Measurements from ENCODE around the gene TRIP10. TPM values are rescaled to one million over a fixed set of nuclear protein-coding genes. Genes with fewer than 3 reads are reported as not detected.
"Not testable (repeated sequence)": the region's sequence is repeated elsewhere in the genome, so short reads cannot be mapped to it uniquely, and the experiment has no call there.

Gene TRIP10
- total RNA-seq, 1 donor from 2014 or later, result 82.4 TPM

DNA sequence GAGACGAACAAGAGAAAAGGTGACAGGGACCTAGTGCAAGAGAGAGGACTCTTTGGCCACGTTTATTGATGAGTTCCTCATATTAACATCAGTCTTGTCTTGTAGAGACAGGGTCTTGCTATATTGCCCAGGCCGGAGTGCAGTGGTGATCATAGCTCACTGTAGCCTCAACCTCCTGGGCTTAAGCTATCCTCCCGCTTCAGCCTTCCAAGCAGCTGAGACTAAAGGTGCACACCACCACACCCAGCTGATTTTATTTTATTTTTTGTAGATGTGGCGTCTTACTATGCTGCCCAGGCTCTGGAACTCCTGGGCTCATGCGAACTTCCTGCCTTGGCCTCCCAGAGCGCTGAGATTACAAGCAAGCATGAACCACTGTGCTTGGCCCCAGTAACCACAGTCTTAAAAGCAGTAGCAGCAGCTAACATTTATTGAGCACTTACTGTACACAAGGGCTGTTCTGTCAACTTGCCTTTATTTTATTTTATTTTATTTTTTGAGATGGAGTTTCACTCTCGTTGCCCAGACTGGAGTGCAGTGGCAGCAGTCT is 28.8 kb downstream of the TRIP10 start:
- DNase-seq, result no peak

DNA sequence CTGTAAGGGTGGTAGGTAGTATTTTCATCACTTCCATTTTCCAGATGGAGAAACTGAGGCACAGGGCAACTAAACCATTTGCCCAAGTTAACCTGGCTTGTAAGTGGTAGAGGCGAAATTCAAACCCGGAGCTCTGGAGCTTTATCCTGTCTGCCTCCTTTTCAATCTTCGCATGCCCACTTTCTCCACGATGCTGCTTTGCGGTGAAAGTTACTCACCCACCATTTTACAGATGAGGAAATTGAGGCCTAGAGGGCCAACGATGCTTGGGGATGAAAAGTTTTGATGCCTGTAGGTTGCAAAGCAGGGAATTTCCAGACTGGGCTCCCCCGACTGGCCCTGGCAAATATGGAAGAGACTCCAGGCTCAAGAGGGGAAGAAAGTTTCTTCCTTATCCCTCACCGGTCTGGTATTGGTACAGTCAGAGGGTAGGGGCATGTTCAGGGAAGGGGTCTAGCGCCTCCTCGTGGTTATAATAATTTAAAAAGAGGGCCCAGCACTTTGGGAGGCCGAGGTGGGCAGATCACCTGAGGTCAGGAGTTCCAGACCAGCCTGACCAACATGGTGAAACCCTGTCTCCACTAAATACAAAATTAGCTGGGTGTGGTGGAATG is 29.6 kb downstream of the TRIP10 start:
- no peak for DNase-seq

DNA sequence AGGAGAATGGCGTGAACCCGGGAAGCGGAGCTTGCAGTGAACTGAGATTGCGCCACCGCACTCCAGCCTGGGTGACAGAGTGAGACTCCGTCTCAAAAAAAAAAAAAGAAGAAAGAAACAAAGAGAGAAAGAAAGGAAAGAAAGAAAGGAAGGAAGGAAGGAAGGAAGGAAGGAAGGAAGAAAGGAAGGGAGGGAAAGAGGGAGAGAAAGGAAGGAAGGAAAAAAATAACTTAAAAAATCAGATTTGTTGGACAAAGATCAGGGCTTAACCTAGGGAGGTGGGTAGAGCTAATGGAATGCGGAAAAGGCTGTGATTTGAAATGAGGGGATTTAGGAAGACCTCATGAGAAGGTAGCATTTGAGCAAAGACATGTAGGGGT is 32.2 kb downstream of the TRIP10 start:
- not testable (repeated sequence) for DNase-seq

- DNase-seq, result no peak
Measured at GRCh38 chr19:6772028-6772865, 32.8 kb downstream of the TRIP10 start, which contains the start of gene VAV1. Gene VAV1, plus strand, starts transcription at chr19:6772708. Its CDS starts 100 bp downstream, at chr19:6772808.

- no peak for DNase-seq
Measured at GRCh38 chr19:6772866-6773322, 33.4 kb downstream of the TRIP10 start.

GRCh38 chr19:6773323-6773931 is 33.9 kb downstream of the TRIP10 start:
- no peak for DNase-seq

DNA sequence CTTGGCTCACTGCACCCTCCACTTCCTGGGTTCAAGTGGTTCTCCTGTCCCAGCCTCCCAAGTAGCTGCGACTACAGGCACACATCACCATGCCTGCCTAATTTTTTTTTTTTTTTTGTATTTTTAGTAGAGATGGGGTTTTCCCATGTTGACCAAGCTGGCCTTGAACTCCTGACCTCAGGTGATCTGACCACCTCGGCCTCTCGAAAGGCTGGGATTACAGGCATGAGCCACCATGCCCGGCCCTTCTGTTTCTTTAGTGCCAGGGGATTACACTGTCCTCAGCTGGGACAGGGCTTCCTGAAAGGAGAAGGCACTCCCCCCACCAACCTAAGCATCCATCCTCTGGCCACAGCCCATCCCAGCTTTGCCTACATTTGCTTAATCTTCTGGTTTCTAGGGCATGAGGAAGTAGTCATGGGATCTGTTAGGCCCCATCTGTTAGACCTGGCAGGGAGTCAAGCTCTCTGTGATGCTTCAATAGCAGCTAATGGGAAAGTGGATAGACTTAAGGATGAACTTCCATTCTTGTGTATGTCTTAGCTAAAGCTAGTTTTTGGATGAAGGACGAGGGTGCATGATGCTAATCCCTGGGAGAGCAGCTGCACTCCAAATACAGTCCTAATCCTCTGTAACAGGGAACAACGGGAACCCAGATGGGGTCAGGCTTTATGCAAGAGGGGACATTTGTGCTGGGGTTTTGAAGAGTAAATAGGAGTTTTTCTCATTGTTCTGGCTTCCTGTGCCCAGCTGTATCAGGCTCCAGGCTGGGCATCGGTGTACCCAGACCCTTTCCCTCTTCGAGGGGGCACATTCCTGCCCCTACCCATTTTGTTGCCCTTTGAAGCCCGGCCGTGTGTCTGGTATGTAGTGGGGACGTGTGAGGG is 35.6 kb downstream of the TRIP10 start:
- DNase-seq, result no peak

DNA sequence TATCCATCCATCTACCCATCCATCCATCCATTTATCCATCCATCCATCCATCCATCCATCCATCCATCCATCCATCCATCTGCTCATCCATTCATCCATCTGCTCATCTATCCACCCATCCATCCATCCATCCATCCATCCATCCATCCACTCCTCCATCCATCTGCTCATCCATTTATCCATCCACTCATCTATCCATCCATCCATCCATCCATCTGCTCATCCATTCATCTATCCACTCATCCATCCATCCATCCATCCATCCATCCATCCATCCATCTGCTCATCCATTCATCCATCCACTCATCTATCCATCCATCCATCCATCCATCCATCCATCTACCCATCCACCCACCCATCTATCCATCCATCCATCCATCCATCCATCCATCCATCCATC is 36.6 kb downstream of the TRIP10 start:
- not testable (repeated sequence) for DNase-seq

DNA sequence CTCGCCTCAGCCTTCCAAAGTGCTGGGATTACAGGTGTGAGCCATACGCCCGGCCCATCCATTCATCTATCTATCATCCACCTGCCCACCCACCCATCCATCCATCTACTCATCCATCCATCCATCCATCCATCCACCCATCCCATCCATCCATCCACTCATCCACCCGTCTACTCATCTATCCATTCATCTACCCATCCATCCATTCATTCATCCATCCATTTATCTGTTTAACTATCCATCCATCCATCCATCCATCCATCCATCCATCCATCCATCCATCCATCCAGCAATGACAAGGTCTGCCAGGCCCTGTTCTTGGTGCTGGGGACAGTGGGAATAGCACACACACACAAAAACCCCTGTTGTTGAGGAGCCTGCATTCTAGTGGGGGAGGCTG is 37.5 kb downstream of the TRIP10 start:
- DNase-seq, result no peak

DNA sequence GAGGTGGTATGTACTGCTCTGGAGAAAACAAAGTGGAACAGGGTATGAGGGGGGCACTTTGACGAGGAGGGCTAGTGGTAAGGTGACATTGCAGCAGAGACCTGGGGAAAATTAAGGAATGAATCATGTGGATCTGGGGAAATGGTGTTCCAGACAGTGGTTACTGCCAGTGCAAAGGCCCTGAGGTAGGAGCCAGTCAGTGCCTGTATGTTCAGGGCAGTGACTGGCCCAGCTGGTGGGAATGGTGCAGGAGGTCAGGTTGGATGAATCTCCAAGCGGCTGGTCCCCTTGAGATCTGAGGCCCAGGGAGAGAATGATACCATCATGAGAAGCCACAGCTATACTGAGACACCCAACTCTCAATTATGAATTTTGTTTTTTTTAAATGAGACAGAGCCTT is 38.0 kb downstream of the TRIP10 start:
- DNase-seq, result no peak

GRCh38 chr19:6778386-6778785 is 38.9 kb downstream of the TRIP10 start:
- DNase-seq, result no peak

GRCh38 chr19:6779206-6779605 is 39.7 kb downstream of the TRIP10 start:
- no peak for DNase-seq

GRCh38 chr19:6787393-6787792 is 47.9 kb downstream of the TRIP10 start:
- no peak for DNase-seq

- no peak for DNase-seq
Measured at GRCh38 chr19:6788896-6789295, 49.4 kb downstream of the TRIP10 start.

GRCh38 chr19:6790194-6791128 is 51.0 kb downstream of the TRIP10 start:
- no peak for DNase-seq

- DNase-seq, result no peak
Measured at GRCh38 chr19:6791237-6791636, 51.8 kb downstream of the TRIP10 start.

GRCh38 chr19:6793411-6793810 is 53.9 kb downstream of the TRIP10 start:
- no peak for DNase-seq

DNA sequence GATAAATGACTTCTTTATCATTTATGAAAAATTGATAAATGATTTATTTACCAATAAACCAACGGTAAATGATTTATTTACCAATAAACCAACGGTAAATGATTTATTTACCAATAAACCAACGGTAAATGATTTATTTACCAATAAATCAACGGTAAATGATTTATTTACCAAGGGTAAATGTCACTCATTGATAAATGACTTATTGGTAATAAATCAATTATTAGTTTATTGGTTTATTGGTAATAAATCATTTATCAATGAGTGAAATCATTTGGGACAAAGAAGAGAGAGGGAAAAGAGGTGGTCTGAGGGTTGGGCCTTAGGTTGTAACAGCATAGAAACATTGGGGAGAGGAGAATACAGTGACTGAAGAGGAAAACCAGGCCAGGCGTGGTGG is 54.5 kb downstream of the TRIP10 start:
- no peak for DNase-seq

DNA sequence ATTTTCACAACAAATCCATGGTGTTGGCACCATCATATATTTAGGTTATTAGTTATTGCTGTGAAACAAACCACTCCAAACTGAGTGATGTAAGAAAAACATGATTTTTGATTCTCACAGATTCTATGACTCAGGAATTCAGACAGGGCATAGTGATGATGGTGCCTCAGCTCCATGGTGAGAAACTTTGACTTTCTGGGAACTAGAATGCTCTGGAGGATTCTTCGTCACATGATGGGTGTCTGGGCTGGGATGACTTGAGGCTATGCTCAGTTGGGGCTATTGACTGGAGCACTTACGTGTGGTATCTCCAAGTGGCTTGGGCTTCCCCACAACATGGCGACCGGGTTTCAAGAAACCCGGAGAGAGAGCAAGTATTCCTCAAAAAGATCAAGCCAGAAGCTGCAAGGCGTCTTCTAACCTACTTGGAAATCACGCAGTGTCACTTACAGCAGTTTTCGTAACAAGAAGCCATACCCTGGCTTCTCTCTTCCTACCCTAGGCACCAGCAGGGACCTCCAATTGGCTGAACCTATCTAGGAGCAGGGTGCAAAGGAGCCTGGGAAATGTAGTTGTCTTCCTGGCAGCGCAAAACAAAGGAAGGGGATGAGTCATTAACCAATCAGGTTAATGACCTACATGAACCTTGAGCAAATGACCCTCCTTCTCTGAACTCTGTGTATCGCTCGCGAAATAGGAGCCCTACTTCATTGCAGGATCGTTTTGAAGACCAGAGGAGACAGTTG is 55.4 kb downstream of the TRIP10 start:
- no peak for DNase-seq

- DNase-seq, result no peak
Measured at GRCh38 chr19:6796278-6796677, 56.8 kb downstream of the TRIP10 start.

Data from tongue (tissue), 2 donors.